Measurements from ENCODE around the gene CACFD1.
A peak's percentile ranks its signal among the peaks of the same experiment; 100 is the strongest.

Gene CACFD1

GRCh38 chr9:133421615-133422542 is 37.9 kb upstream of the CACFD1 start, which contains the start of gene ADAMTS13:
Gene ADAMTS13, plus strand, starts transcription at chr9:133422367. Its CDS starts 77 bp downstream, at chr9:133422444.
- peaks cover 12% of the 10 kb centered on the region for H3K4me1 Mint-ChIP-seq
- TF ChIP-seq, protein P1, sequence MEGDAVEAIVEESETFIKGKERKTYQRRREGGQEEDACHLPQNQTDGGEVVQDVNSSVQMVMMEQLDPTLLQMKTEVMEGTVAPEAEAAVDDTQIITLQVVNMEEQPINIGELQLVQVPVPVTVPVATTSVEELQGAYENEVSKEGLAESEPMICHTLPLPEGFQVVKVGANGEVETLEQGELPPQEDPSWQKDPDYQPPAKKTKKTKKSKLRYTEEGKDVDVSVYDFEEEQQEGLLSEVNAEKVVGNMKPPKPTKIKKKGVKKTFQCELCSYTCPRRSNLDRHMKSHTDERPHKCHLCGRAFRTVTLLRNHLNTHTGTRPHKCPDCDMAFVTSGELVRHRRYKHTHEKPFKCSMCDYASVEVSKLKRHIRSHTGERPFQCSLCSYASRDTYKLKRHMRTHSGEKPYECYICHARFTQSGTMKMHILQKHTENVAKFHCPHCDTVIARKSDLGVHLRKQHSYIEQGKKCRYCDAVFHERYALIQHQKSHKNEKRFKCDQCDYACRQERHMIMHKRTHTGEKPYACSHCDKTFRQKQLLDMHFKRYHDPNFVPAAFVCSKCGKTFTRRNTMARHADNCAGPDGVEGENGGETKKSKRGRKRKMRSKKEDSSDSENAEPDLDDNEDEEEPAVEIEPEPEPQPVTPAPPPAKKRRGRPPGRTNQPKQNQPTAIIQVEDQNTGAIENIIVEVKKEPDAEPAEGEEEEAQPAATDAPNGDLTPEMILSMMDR (IDR thresholded peaks at IDR 0.05; ENCODE audit: unreplicated experiment in 3 of 3): no peak
- H3K36me3 Mint-ChIP-seq (ENCODE audit: low read depth): no peaks in the 10 kb centered on the region
- H3K27ac Mint-ChIP-seq: peak within 1 kb of the TSS in 2 of 3 experiments; percentile 46 to 58
- H3K27me3 Mint-ChIP-seq (ENCODE audit: low read depth): no peaks in the 10 kb centered on the region
- H3K4me3 Mint-ChIP-seq: peak within 1 kb of the TSS; percentile 12 to 57 (median 54)
- no peaks in the 10 kb centered on the region for H3K9me3 Mint-ChIP-seq

DNA sequence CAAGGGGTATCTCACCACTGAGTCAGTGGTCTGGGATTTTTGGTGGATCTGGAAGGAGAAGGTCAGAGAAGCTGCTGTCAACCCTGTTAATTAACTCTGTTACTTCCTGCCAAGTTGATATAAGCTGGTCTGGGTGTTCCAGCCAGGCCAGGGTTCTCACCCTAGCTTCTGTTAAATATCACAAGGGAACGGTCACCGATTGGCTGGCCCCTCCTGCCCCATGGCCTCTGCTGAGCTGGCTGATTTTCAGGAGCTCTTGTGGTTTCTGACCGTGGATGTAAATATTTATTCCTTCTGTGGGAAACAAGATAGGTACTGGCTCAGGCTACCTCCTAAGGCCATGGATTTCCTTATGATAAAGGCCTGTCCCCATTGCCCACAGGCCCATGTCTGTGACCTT is 36.6 kb upstream of the CACFD1 start:
- Mint-ChIP-seq H3K4me3 (no peak overlapping the region), H3K27me3 (ENCODE audit: low read depth) (peaks cover 13% of the 10 kb centered on the region), H3K4me1 (peaks cover 9% of the 10 kb centered on the region), H3K36me3 (ENCODE audit: low read depth) (peaks cover 4% of the 10 kb centered on the region), H3K27ac (no peak overlapping the region), H3K9me3 (no peaks in the 10 kb centered on the region)
- TF ChIP-seq, protein P1 (IDR thresholded peaks at IDR 0.05; ENCODE audit: unreplicated experiment in 3 of 3): no peak

GRCh38 chr9:133424187-133424586 is 35.6 kb upstream of the CACFD1 start:
- H3K4me1 Mint-ChIP-seq: peaks cover 5% of the 10 kb centered on the region
- H3K36me3 Mint-ChIP-seq (ENCODE audit: low read depth): peaks cover 4% of the 10 kb centered on the region
- H3K27ac Mint-ChIP-seq: no peak overlapping the region
- H3K27me3 Mint-ChIP-seq (ENCODE audit: low read depth): peaks cover 15% of the 10 kb centered on the region
- TF ChIP-seq, protein P1 (IDR thresholded peaks at IDR 0.05; ENCODE audit: unreplicated experiment in 3 of 3): no peak
- no peak overlapping the region for H3K4me3 Mint-ChIP-seq
- H3K9me3 Mint-ChIP-seq: no peaks in the 10 kb centered on the region

DNA sequence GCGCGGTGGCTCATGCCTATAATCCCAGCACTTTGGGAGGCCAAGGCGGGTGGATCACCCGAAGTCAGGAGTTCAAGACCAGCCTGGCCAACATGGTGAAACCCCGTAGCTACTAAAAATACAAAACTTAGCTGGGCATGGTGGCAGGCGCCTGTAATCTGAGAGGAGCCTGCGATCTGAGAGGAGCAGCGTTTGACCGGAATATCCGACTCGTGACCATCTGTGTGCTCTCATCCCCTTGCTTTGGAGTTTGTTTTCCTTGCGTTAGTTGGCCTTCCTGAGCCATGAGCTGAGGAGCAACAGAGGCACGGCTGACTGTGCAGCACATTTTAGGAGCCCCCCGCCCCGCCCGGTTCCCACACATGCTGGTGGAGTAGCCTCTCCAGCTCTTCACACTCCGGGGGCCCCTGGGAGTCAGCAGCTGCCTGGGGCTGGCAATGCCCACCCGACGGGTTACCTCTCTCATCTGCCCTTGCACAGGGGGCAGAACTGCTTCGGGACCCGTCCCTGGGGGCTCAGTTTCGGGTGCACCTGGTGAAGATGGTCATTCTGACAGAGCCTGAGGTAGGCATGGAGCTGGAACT is 34.6 kb upstream of the CACFD1 start:
- H3K4me1 Mint-ChIP-seq: peaks cover 5% of the 10 kb centered on the region
- peaks cover 21% of the 10 kb centered on the region for H3K27me3 Mint-ChIP-seq (ENCODE audit: low read depth)
- TF ChIP-seq, protein P1 (IDR thresholded peaks at IDR 0.05; ENCODE audit: unreplicated experiment in 3 of 3): no peak
- no peak overlapping the region for H3K27ac Mint-ChIP-seq
- H3K9me3 Mint-ChIP-seq: no peaks in the 10 kb centered on the region
- peaks cover 4% of the 10 kb centered on the region for H3K36me3 Mint-ChIP-seq (ENCODE audit: low read depth)
- H3K4me3 Mint-ChIP-seq: no peak overlapping the region

DNA sequence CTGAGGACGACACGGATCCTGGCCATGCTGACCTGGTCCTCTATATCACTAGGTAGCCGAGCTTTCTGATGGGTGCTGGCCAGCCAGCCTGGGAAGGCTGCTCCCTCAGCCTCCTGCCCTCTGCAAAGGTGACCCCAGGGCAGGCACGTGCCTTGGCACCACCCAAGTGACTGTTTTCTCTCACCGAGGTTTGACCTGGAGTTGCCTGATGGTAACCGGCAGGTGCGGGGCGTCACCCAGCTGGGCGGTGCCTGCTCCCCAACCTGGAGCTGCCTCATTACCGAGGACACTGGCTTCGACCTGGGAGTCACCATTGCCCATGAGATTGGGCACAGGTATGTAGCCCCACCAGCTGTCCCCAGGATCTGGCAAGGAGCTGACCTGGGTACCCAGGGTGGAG is 33.8 kb upstream of the CACFD1 start:
- H3K4me1 Mint-ChIP-seq: peaks cover 5% of the 10 kb centered on the region
- H3K27ac Mint-ChIP-seq: no peak overlapping the region
- peaks cover 28% of the 10 kb centered on the region for H3K27me3 Mint-ChIP-seq (ENCODE audit: low read depth)
- H3K9me3 Mint-ChIP-seq: no peaks in the 10 kb centered on the region
- no peak overlapping the region for H3K4me3 Mint-ChIP-seq
- peaks cover 4% of the 10 kb centered on the region for H3K36me3 Mint-ChIP-seq (ENCODE audit: low read depth)
- TF ChIP-seq, protein P1 (IDR thresholded peaks at IDR 0.05; ENCODE audit: unreplicated experiment in 3 of 3): no peak
